GM12801 (cell line): ENCODE measurements around the gene MASTL.

Source experiments
- CTCF ChIP-seq: IDR thresholded peaks from one replicate; pipeline ENCODE4 v1.5.1; 2011; ENCODE audit warnings: control low read depth; ENCODE audit not compliant: insufficient read length; ENCODE audit errors: extremely low read depth

Gene MASTL

GRCh38 chr10:27155066-27155754 lies at the start of gene MASTL:
Gene MASTL (plus strand): TSS chr10:27155352. CDS start chr10:27155427, 75 bp downstream.
- no peak for TF ChIP-seq CTCF

GRCh38 chr10:27108165-27108564 lies 47.0 kb upstream of the MASTL start:
- no peak for TF ChIP-seq CTCF

GRCh38 chr10:27134371-27134770 lies 20.8 kb upstream of the MASTL start:
- no peak for TF ChIP-seq CTCF

GRCh38 chr10:27138277-27138676 lies 16.9 kb upstream of the MASTL start:
- no peak for TF ChIP-seq CTCF

- TF ChIP-seq CTCF = no peak
Measured at GRCh38 chr10:27143686-27144085, 11.5 kb upstream of the MASTL start.

GRCh38 chr10:27145937-27146336 lies 9.2 kb upstream of the MASTL start:
- no peak for TF ChIP-seq CTCF

GRCh38 chr10:27147701-27148100 lies 7.5 kb upstream of the MASTL start:
- no peak for TF ChIP-seq CTCF
